GM10266 (cell line): ENCODE data around the gene SMCO2.

Experiments
- DNase-seq: peaks from one replicate; pipeline ENCODE4 v3.0.0; 2012; ENCODE audit errors: extremely low spot score
- CTCF ChIP-seq: IDR thresholded peaks from 2 replicates; pipeline ENCODE4 v1.5.1; 2012; ENCODE audit warnings: mild to moderate bottlenecking, low read depth; ENCODE audit not compliant: control insufficient read depth, insufficient read depth; ENCODE audit errors: missing control alignments

The SMCO2 gene

DNA sequence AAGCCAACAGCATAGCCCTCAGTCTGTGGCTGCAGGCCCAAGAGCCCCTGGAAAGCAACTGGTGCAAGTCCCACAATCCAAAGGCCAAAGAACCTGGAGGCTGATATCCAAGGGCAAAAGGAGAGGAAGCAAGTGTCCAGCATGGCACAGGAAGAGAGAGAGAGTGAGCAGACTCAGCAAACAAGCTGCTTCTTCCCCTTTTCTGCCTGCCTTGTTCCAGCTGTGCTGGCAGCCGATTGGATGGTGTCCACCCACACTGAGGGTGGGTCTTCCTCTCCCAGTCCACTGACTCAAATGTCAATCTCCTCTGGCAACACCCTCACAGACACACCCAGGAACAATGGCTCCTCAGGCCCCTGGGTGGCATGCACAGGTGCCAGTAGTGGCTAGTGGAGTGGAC is 33.5 kb downstream of the SMCO2 start:
- no peak for DNase-seq
- no peak for TF ChIP-seq CTCF

GRCh38 chr12:27486961-27487360 is 40.4 kb downstream of the SMCO2 start:
- TF ChIP-seq CTCF: no peak
- DNase-seq: no peak

- no peak for TF ChIP-seq CTCF
- no peak for DNase-seq
These were observed 41.9 kb downstream of the SMCO2 start for GRCh38 chr12:27488479-27488878.

GRCh38 chr12:27491226-27491625 is 44.7 kb downstream of the SMCO2 start:
- DNase-seq: no peak
- TF ChIP-seq CTCF: no peak

DNA sequence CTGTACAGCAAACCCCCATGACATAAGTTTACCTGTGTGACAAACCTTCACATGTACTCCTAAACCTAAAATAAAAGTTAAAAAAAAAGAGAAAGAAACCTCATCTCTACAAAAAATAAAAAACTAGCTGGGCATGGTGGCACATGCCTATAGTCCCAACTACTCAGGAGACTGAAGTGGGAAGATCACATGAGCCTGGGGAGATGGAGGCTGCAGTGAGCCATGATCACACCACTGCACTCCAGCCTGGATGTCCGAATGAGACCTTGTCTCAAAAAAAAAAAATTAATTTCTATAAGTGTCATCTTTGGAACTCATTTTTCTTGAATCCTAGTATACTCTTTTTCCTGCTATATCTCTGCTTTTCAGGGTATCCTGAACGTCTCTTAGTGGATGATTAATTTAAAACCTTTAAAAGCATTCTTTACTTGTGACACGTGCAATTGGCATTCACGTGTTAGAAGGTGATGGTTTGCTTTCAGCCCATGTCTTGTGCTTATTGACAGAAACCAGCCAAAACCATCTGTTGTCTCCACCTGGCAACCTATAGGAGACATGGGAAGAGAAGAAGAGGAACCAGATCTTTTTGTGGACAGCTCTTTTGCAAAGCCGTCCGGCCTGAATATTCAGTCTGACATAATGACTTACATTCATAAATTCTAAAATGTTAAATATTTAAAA is 46.9 kb downstream of the SMCO2 start:
- DNase-seq: no peak
- TF ChIP-seq CTCF: no peak

GRCh38 chr12:27497446-27497845 is 50.9 kb downstream of the SMCO2 start:
- TF ChIP-seq CTCF: no peak
- DNase-seq: no peak

DNA sequence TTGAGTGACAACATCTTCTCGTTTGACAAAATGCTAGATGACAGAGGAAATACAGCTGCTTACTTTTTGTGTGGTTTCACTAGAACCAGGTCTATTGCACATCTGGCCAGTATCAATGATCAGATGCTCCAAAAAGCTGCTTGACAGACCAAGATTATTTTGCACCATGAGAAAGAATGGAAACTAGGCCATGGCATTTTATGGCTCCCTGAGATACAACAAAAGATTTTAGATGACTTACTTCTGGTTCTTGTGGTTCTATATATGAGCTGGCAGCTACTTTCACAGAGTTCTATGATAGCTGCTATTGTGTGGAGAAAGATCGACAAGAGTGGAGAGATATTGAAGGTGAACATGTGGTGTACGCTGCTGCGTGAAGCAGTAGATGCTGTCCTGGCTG is 51.6 kb downstream of the SMCO2 start:
- TF ChIP-seq CTCF: no peak
- no peak for DNase-seq
